SJCRH30 (cell line): ENCODE results near the gene PRR23B. TPM values are rescaled to one million over a fixed set of nuclear protein-coding genes. Genes with fewer than 3 reads are reported as not detected.
"Not testable (repeated sequence)": the region's sequence is repeated elsewhere in the genome, so short reads cannot be mapped to it uniquely, and the experiment has no call there.

ENCODE experiments used
- DNase-seq, 2 experiments: peaks; one replicate each; pipeline ENCODE4 v3.0.0-alpha.2; 2015 to 2020
- H3K27ac ChIP-seq: fragments of 250-450 bp; sonication (Bioruptor Pico); 2 replicates; pipeline ENCODE4 v1.5.1; 2020; ENCODE audit warnings: mild to moderate bottlenecking, moderate library complexity
- H3K27me3 ChIP-seq: fragments of 250-450 bp; sonication (Bioruptor Pico); 2 replicates; pipeline ENCODE4 v1.5.1; 2020; ENCODE audit warnings: mild to moderate bottlenecking, moderate library complexity
- H3K36me3 ChIP-seq: fragments of 250-450 bp; sonication (Bioruptor Pico); 2 replicates; pipeline ENCODE4 v1.5.1; 2020; ENCODE audit warnings: mild to moderate bottlenecking, moderate library complexity
- H3K4me1 ChIP-seq: fragments of 250-450 bp; sonication (Bioruptor Pico); 2 replicates; pipeline ENCODE4 v1.5.1; 2020; ENCODE audit warnings: mild to moderate bottlenecking, moderate library complexity
- H3K4me3 ChIP-seq: fragments of 250-450 bp; sonication (Bioruptor Pico); 2 replicates; pipeline ENCODE4 v1.5.1; 2020; ENCODE audit warnings: mild to moderate bottlenecking, moderate library complexity
- H3K9me3 ChIP-seq: fragments of 250-450 bp; sonication (Bioruptor Pico); replicated peaks from 2 replicates; pipeline ENCODE4 v1.5.1; 2020; ENCODE audit warnings: mild to moderate bottlenecking, moderate library complexity
- total RNA-seq: library from RNA; depleted of rRNA; stranded (reverse); fragments of >200 nt; shearing (Covaris generic); gene quantifications from 2 replicates; pipeline ENCODE4 v1.2.3, GENCODE V29; 2014; rRNA removed

PRR23B gene
- not detected in 2 replicates for total RNA-seq

GRCh38 chr3:139020868-139021234 is at the start of gene PRR23B:
TSS of gene PRR23B (minus strand) at chr3:139020926. CDS start at chr3:139020661, 265 bp downstream.
- H3K4me1 ChIP-seq: no peaks in the 10 kb centered on the region
- no peak within 1 kb of the TSS for H3K27ac ChIP-seq
- no peaks in the 10 kb centered on the region for H3K27me3 ChIP-seq
- peak in 1 of 2 experiments; percentile 2 for DNase-seq
- no peak within 1 kb of the TSS for H3K4me3 ChIP-seq
- H3K36me3 ChIP-seq: no peaks in the 10 kb centered on the region
- no peaks in the 10 kb centered on the region for H3K9me3 ChIP-seq

- no peaks in the 10 kb centered on the region for H3K4me1 ChIP-seq
- H3K27me3 ChIP-seq: no peaks in the 10 kb centered on the region
- H3K9me3 ChIP-seq: no peaks in the 10 kb centered on the region
- DNase-seq: no peak
- H3K36me3 ChIP-seq: no peaks in the 10 kb centered on the region
- no peak overlapping the region for H3K4me3 ChIP-seq
- H3K27ac ChIP-seq: no peak overlapping the region
Measured at GRCh38 chr3:139062918-139063317, 42.2 kb upstream of the PRR23B start.

- Histone ChIP-seq H3K27ac (no peak overlapping the region), H3K36me3 (no peaks in the 10 kb centered on the region), H3K4me3 (no peak overlapping the region), H3K9me3 (no peaks in the 10 kb centered on the region), H3K27me3 (no peaks in the 10 kb centered on the region), H3K4me1 (no peaks in the 10 kb centered on the region)
- DNase-seq: no peak
Measured at GRCh38 chr3:139052802-139053600, 32.3 kb upstream of the PRR23B start.

- Histone ChIP-seq H3K27me3 (no peaks in the 10 kb centered on the region), H3K9me3 (no peaks in the 10 kb centered on the region), H3K36me3 (no peaks in the 10 kb centered on the region), H3K27ac (no peak within 1 kb of the TSS), H3K4me1 (no peaks in the 10 kb centered on the region), H3K4me3 (no peak within 1 kb of the TSS)
- DNase-seq: no peak
Measured at GRCh38 chr3:139044366-139045210, 23.9 kb upstream of the PRR23B start, which contains the start of gene PRR23C. TSS of gene PRR23C (minus strand) at chr3:139044892. CDS start at chr3:139044620, 272 bp downstream.

GRCh38 chr3:139043554-139044365 is 23.0 kb upstream of the PRR23B start:
- Histone ChIP-seq H3K4me3 (no peak overlapping the region), H3K27me3 (no peaks in the 10 kb centered on the region), H3K36me3 (no peaks in the 10 kb centered on the region), H3K4me1 (no peaks in the 10 kb centered on the region), H3K9me3 (no peaks in the 10 kb centered on the region), H3K27ac (no peak overlapping the region)
- no peak for DNase-seq

GRCh38 chr3:139037478-139037877 is 16.8 kb upstream of the PRR23B start:
- Histone ChIP-seq H3K4me1 (no peaks in the 10 kb centered on the region), H3K27me3 (peaks cover 4% of the 10 kb centered on the region; the same call in 1 of the 2 replicates), H3K27ac (no peak overlapping the region), H3K36me3 (no peaks in the 10 kb centered on the region), H3K9me3 (no peaks in the 10 kb centered on the region), H3K4me3 (no peak overlapping the region)
- no peak for DNase-seq

GRCh38 chr3:139032326-139033002 is 11.7 kb upstream of the PRR23B start:
- no peak for DNase-seq
- H3K27me3 ChIP-seq: peaks cover 4% of the 10 kb centered on the region; the same call in 1 of the 2 replicates

GRCh38 chr3:139030576-139030975 is 9.8 kb upstream of the PRR23B start:
- not testable (repeated sequence) for H3K4me3 ChIP-seq, DNase-seq, H3K27me3 ChIP-seq, H3K36me3 ChIP-seq, H3K27ac ChIP-seq, H3K9me3 ChIP-seq, H3K4me1 ChIP-seq

More at GRCh38 chr3:139032326-139033002, 11.7 kb upstream of the PRR23B start:
- H3K9me3 ChIP-seq: no peaks in the 10 kb centered on the region
- no peaks in the 10 kb centered on the region for H3K4me1 ChIP-seq
- no peaks in the 10 kb centered on the region for H3K36me3 ChIP-seq
- no peak overlapping the region for H3K27ac ChIP-seq
- H3K4me3 ChIP-seq: no peak overlapping the region

GRCh38 chr3:139024968-139025367 is 4.2 kb upstream of the PRR23B start:
- H3K4me3 ChIP-seq: no peak overlapping the region
- no peaks in the 10 kb centered on the region for H3K27me3 ChIP-seq
- no peak for DNase-seq
- peaks cover 2% of the 10 kb centered on the region; the same call in 1 of the 2 replicates for H3K9me3 ChIP-seq
- no peak overlapping the region for H3K27ac ChIP-seq
- no peaks in the 10 kb centered on the region for H3K4me1 ChIP-seq
- H3K36me3 ChIP-seq: no peaks in the 10 kb centered on the region

GRCh38 chr3:139020036-139020867 is 474 bp downstream of the PRR23B start:
- H3K27me3 ChIP-seq: no peaks in the 10 kb centered on the region
- no peak for DNase-seq
- H3K4me3 ChIP-seq: no peak overlapping the region
- no peak overlapping the region for H3K27ac ChIP-seq
- no peaks in the 10 kb centered on the region for H3K4me1 ChIP-seq
- H3K9me3 ChIP-seq: no peaks in the 10 kb centered on the region
- no peaks in the 10 kb centered on the region for H3K36me3 ChIP-seq

GRCh38 chr3:139016430-139017048 is 4.2 kb downstream of the PRR23B start:
- H3K4me3 ChIP-seq: no peak overlapping the region
- H3K27ac ChIP-seq: no peak overlapping the region
- H3K27me3 ChIP-seq: no peaks in the 10 kb centered on the region
- no peaks in the 10 kb centered on the region for H3K4me1 ChIP-seq
- H3K9me3 ChIP-seq: no peaks in the 10 kb centered on the region
- H3K36me3 ChIP-seq: no peaks in the 10 kb centered on the region
- DNase-seq: peak in 1 of 2 experiments; percentile 5

GRCh38 chr3:139006051-139006716 is 14.5 kb downstream of the PRR23B start, which contains the start of gene PRR23A:
TSS of gene PRR23A (minus strand) at chr3:139006268. CDS start at chr3:139006268, 0 bp downstream.
- DNase-seq: no peak
- H3K36me3 ChIP-seq: no peaks in the 10 kb centered on the region
- H3K4me3 ChIP-seq: no peak within 1 kb of the TSS
- H3K27me3 ChIP-seq: no peaks in the 10 kb centered on the region
- H3K9me3 ChIP-seq: no peaks in the 10 kb centered on the region
- H3K27ac ChIP-seq: no peak within 1 kb of the TSS
- no peaks in the 10 kb centered on the region for H3K4me1 ChIP-seq
